Hematopoietic multipotent progenitor cell treated with erythropoietin and hydrocortisone succinate and interleukin-3 and kit ligand, for 17 days (in vitro differentiated cells): ENCODE measurements around the gene TOPBP1.
A peak's percentile ranks its signal among the peaks of the same experiment; 100 is the strongest.
"Not testable (repeated sequence)": the region's sequence is repeated elsewhere in the genome, so short reads cannot be mapped to it uniquely, and the experiment has no call there.

ENCODE experiments used
- DNase-seq: peaks from one replicate; pipeline ENCODE4 v3.0.0-alpha.2; 2015; ENCODE audit warnings: low spot score

The TOPBP1 gene

GRCh38 chr3:133661454-133662277 lies at the start of gene TOPBP1:
TOPBP1 (minus strand) TSS chr3:133661941; CDS start chr3:133661127, 814 bp downstream.
- DNase-seq: peak; percentile 57

- DNase-seq: no peak
Measured at GRCh38 chr3:133711013-133711412, 49.3 kb upstream of the TOPBP1 start.

GRCh38 chr3:133709139-133709750 lies 47.5 kb upstream of the TOPBP1 start:
- no peak for DNase-seq

GRCh38 chr3:133706033-133706432 lies 44.3 kb upstream of the TOPBP1 start:
- DNase-seq: no peak

GRCh38 chr3:133703915-133704314 lies 42.2 kb upstream of the TOPBP1 start:
- DNase-seq: no peak

- DNase-seq: no peak
Measured at GRCh38 chr3:133701435-133702358, 40.0 kb upstream of the TOPBP1 start.

- no peak for DNase-seq
Measured at GRCh38 chr3:133700351-133700750, 38.6 kb upstream of the TOPBP1 start.

- DNase-seq: no peak
Measured at GRCh38 chr3:133699903-133700302, 38.2 kb upstream of the TOPBP1 start.

- DNase-seq: no peak
Measured at GRCh38 chr3:133699467-133699866, 37.7 kb upstream of the TOPBP1 start.

- no peak for DNase-seq
Measured at GRCh38 chr3:133697960-133698359, 36.2 kb upstream of the TOPBP1 start.

GRCh38 chr3:133695560-133696171 lies 33.9 kb upstream of the TOPBP1 start:
- DNase-seq: no peak

GRCh38 chr3:133694288-133695268 lies 32.8 kb upstream of the TOPBP1 start:
- DNase-seq: no peak

GRCh38 chr3:133693821-133694220 lies 32.1 kb upstream of the TOPBP1 start:
- DNase-seq: no peak

- DNase-seq: no peak
Measured at GRCh38 chr3:133692759-133693158, 31.0 kb upstream of the TOPBP1 start.

- DNase-seq: no peak
Measured at GRCh38 chr3:133691273-133692107, 29.7 kb upstream of the TOPBP1 start.

- DNase-seq: not testable (repeated sequence)
Measured at GRCh38 chr3:133677993-133678392, 16.3 kb upstream of the TOPBP1 start.

GRCh38 chr3:133676336-133677118 lies 14.8 kb upstream of the TOPBP1 start:
- no peak for DNase-seq

GRCh38 chr3:133675631-133676335 lies 14.0 kb upstream of the TOPBP1 start:
- DNase-seq: no peak
